Measurements from ENCODE around the gene VIPR1.

DNA sequence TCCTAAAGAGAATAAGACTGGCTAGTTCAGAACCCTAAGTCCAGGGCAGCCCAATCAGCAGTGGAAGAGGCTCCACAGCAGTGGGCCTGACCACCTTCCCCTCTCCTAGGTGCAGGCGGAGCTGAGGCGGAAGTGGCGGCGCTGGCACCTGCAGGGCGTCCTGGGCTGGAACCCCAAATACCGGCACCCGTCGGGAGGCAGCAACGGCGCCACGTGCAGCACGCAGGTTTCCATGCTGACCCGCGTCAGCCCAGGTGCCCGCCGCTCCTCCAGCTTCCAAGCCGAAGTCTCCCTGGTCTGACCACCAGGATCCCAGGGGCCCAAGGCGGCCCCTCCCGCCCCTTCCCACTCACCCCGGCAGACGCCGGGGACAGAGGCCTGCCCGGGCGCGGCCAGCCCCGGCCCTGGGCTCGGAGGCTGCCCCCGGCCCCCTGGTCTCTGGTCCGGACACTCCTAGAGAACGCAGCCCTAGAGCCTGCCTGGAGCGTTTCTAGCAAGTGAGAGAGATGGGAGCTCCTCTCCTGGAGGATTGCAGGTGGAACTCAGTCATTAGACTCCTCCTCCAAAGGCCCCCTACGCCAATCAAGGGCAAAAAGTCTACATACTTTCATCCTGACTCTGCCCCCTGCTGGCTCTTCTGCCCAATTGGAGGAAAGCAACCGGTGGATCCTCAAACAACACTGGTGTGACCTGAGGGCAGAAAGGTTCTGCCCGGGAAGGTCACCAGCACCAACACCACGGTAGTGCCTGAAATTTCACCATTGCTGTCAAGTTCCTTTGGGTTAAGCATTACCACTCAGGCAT, 33.7 kb downstream of the VIPR1 start:
- TF ChIP-seq CTCF (IDR thresholded peaks at IDR 0.05) (peak; percentile 48), TAF1 (IDR thresholded peaks at IDR 0.05; ENCODE audit: borderline replicate concordance, low read depth, low read length) (no peak), USF2 (IDR thresholded peaks at IDR 0.05; ENCODE audit: borderline replicate concordance, low read depth, low read length) (no peak), POLR2AphosphoS5 (IDR thresholded peaks at IDR 0.05; ENCODE audit: low read depth, low read length) (no peak), PBX3 (IDR thresholded peaks at IDR 0.05) (no peak), SIN3A (IDR thresholded peaks at IDR 0.05; ENCODE audit: borderline replicate concordance, low read depth, low read length) (no peak)

All from SK-N-SH (cell line).